Measurements from ENCODE around the gene VEGFA. TPM values are rescaled to one million over a fixed set of nuclear protein-coding genes. Genes with fewer than 3 reads are reported as not detected.

The VEGFA gene
- total and polyA plus RNA-seq, 2 experiments from 2014 or later = 10.7 to 241 TPM

- DNase-seq = peak; percentile 20
- H3K79me2 ChIP-seq (ENCODE audit: insufficient read depth) = no peaks in the 10 kb centered on the region
- no peaks in the 10 kb centered on the region for H3F3A ChIP-seq (ENCODE audit: insufficient read depth)
- in situ Hi-C loops (cut with MboI) = no loop called here
- H3K4me1 ChIP-seq (ENCODE audit: insufficient read depth) = no peaks in the 10 kb centered on the region
- no peaks in the 10 kb centered on the region for H3K27me3 ChIP-seq (replicated peaks; ENCODE audit: insufficient read depth)
- H3K4me2 ChIP-seq (ENCODE audit: unreplicated experiment) = no peak overlapping the region
- no peaks in the 10 kb centered on the region for H4K20me1 ChIP-seq (ENCODE audit: insufficient read depth)
- 76 to 86% methylated on average over 9 of the region's 9 CpGs for WGBS, 2 experiments (ENCODE audit: low coverage in 1 of 2, low lambda C conversion rate in 2 of 2, missing lambda C conversion rate in 2 of 2)
- H3K4me3 ChIP-seq = no peak overlapping the region
- TF ChIP-seq EZH2phosphoT487 (IDR thresholded peaks at IDR 0.05; ENCODE audit: insufficient read depth, low read depth) (no peak), EZH2 (IDR thresholded peaks at IDR 0.05; ENCODE audit: insufficient read depth, poor library complexity, severe bottlenecking) (no peak)
- H3K9me3 ChIP-seq (ENCODE audit: low read depth) = no peaks in the 10 kb centered on the region
- no peak overlapping the region for H2AFZ ChIP-seq
- H3K27ac ChIP-seq = no peak overlapping the region
- no peaks in the 10 kb centered on the region for H3K9me2 ChIP-seq (ENCODE audit: insufficient read depth)
- H3K36me3 ChIP-seq (ENCODE audit: low read depth) = no peaks in the 10 kb centered on the region
- H3K9ac ChIP-seq = no peak overlapping the region
Measured at GRCh38 chr6:43806043-43806757, 36.2 kb downstream of the VEGFA start.

DNA sequence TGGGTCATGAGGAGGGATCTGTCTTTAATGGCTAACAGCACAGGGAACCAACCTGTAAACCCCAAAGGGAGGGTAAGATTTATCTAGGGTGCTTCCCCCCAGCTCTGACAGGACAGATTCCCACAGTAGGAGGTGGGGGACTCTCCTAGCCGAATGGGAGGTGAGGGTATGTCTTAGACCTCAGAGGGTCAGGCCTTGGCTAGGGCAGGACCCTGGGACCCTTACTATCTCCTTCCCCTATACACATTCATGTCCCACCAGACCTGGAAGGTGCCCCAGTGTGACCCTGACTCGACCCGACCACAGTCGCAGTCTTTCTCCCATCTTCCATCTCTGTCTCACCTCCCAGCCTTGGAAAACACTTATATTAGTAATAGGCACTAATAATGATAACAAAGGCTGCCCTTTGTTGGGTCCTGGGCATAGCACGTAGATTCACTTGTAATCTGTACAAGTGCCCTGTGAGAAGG lies 36.8 kb downstream of the VEGFA start:
- Histone ChIP-seq H3K27ac (no peak overlapping the region), H3K4me1 (ENCODE audit: insufficient read depth) (no peaks in the 10 kb centered on the region), H2AFZ (no peak overlapping the region), H4K20me1 (ENCODE audit: insufficient read depth) (no peaks in the 10 kb centered on the region), H3K27me3 (replicated peaks; ENCODE audit: insufficient read depth) (no peaks in the 10 kb centered on the region), H3K36me3 (ENCODE audit: low read depth) (no peaks in the 10 kb centered on the region), H3K79me2 (ENCODE audit: insufficient read depth) (no peaks in the 10 kb centered on the region), H3K4me2 (ENCODE audit: unreplicated experiment) (no peak overlapping the region), H3K4me3 (no peak overlapping the region), H3F3A (ENCODE audit: insufficient read depth) (no peaks in the 10 kb centered on the region), H3K9me3 (ENCODE audit: low read depth) (no peaks in the 10 kb centered on the region), H3K9me2 (ENCODE audit: insufficient read depth) (no peaks in the 10 kb centered on the region), H3K9ac (no peak overlapping the region)
- DNase-seq = no peak
- in situ Hi-C loops (cut with MboI) = no loop called here
- TF ChIP-seq EZH2 (IDR thresholded peaks at IDR 0.05; ENCODE audit: insufficient read depth, poor library complexity, severe bottlenecking) (no peak), EZH2phosphoT487 (IDR thresholded peaks at IDR 0.05; ENCODE audit: insufficient read depth, low read depth) (no peak)
- 91 to 94% methylated on average over 5 of the region's 5 CpGs for WGBS, 2 experiments (ENCODE audit: low coverage in 1 of 2, low lambda C conversion rate in 2 of 2, missing lambda C conversion rate in 2 of 2)

DNA sequence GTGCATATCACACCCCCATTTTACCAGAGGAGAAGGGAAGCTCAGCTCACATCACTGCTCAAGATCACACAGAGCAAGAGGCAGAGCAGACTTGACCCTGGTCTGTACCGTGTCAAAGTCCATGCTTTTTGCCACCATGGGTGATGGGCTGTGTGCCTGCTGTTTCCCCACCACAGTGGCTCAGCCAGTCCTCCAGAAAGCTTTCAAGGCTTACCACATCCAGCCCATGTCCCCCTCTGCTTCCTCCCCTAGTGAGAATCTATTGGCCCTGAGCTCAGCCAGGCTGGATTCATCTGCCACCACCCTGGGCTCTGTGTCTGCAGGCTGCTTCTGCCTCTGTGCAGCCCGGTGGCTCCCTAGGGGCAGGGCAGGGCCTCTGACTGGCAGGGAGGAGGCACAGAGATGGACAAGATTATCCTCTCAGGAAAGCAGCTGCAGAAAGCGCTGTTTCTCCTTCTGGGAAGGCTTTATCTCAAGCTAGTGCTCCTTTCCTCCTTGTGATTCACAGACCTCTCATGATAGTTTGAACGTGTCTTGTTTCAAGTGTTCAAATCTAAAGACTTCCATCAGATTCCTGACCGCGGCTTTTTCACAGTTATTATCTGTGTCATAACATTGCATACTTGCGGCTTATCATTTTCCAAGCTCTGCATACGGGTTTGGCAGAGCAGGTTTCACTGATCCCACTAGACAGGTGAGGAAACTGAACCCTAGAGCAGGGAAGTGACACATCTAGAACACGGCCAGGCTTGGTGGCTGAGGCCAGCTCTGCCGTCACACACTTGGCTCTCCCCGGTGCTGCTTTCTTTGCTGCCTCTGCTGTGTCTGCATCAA lies 37.4 kb downstream of the VEGFA start:
- H3K9me3 ChIP-seq (ENCODE audit: low read depth) = no peaks in the 10 kb centered on the region
- H3K9ac ChIP-seq = no peak overlapping the region
- WGBS, 2 experiments (ENCODE audit: low coverage in 1 of 2, low lambda C conversion rate in 2 of 2, missing lambda C conversion rate in 2 of 2) = 49 to 51% methylated on average over 11 of the region's 11 CpGs
- no peak overlapping the region for H3K4me2 ChIP-seq (ENCODE audit: unreplicated experiment)
- no peaks in the 10 kb centered on the region for H3F3A ChIP-seq (ENCODE audit: insufficient read depth)
- DNase-seq = peak; percentile 12
- no peaks in the 10 kb centered on the region for H3K79me2 ChIP-seq (ENCODE audit: insufficient read depth)
- H3K4me3 ChIP-seq = no peak overlapping the region
- no peak overlapping the region for H3K27ac ChIP-seq
- H3K9me2 ChIP-seq (ENCODE audit: insufficient read depth) = no peaks in the 10 kb centered on the region
- H3K27me3 ChIP-seq (replicated peaks; ENCODE audit: insufficient read depth) = no peaks in the 10 kb centered on the region
- no peaks in the 10 kb centered on the region for H3K4me1 ChIP-seq (ENCODE audit: insufficient read depth)
- H2AFZ ChIP-seq = no peak overlapping the region
- in situ Hi-C loops (cut with MboI) = no loop called here
- H4K20me1 ChIP-seq (ENCODE audit: insufficient read depth) = no peaks in the 10 kb centered on the region
- no peak for TF ChIP-seq EZH2 (IDR thresholded peaks at IDR 0.05; ENCODE audit: insufficient read depth, poor library complexity, severe bottlenecking)
- no peak for TF ChIP-seq EZH2phosphoT487 (IDR thresholded peaks at IDR 0.05; ENCODE audit: insufficient read depth, low read depth)
- H3K36me3 ChIP-seq (ENCODE audit: low read depth) = no peaks in the 10 kb centered on the region

DNA sequence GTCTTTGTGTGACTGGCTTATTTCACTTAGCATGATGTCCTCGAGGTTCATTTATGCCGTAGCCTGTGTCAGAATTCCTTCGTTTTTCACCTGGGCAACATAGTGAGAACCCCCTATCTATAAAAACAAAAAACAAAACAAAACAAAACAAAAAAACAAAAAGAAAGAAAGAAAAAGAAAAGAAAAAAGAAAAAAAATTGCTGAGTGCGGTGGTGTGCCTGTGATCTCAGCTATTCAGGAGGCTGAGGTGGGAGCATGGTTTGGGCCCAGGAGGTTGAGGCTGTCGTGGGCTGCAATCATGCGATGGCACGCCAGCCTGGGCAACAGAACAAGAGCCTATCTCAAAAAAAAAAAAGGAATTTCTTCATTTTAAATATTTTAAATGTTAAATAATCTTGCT lies 38.4 kb downstream of the VEGFA start:
- Histone ChIP-seq H4K20me1 (ENCODE audit: insufficient read depth) (no peaks in the 10 kb centered on the region), H3K4me2 (ENCODE audit: unreplicated experiment) (no peak overlapping the region), H3K9me3 (ENCODE audit: low read depth) (no peaks in the 10 kb centered on the region), H3K9me2 (ENCODE audit: insufficient read depth) (no peaks in the 10 kb centered on the region), H3K79me2 (ENCODE audit: insufficient read depth) (no peaks in the 10 kb centered on the region), H3K4me3 (no peak overlapping the region), H3K4me1 (ENCODE audit: insufficient read depth) (no peaks in the 10 kb centered on the region), H3K27me3 (replicated peaks; ENCODE audit: insufficient read depth) (no peaks in the 10 kb centered on the region), H3K36me3 (ENCODE audit: low read depth) (no peaks in the 10 kb centered on the region), H3K27ac (no peak overlapping the region), H3F3A (ENCODE audit: insufficient read depth) (no peaks in the 10 kb centered on the region), H2AFZ (no peak overlapping the region), H3K9ac (no peak overlapping the region)
- TF ChIP-seq EZH2phosphoT487 (IDR thresholded peaks at IDR 0.05; ENCODE audit: insufficient read depth, low read depth) (no peak), EZH2 (IDR thresholded peaks at IDR 0.05; ENCODE audit: insufficient read depth, poor library complexity, severe bottlenecking) (no peak)
- in situ Hi-C loops (cut with MboI) = no loop called here
- WGBS, 2 experiments (ENCODE audit: low coverage in 1 of 2, low lambda C conversion rate in 2 of 2, missing lambda C conversion rate in 2 of 2) = 96% methylated on average over 7 of the region's 7 CpGs
- no peak for DNase-seq

Measured in GM23248 (cell line).